GM21515 (cell line): ENCODE results near the gene PTER.

Experiments used
- ATAC-seq: cut with Tn5 transposase; IDR thresholded peaks from one replicate; pipeline ENCODE4 v1.9.1; 2021; ENCODE audit not compliant: unreplicated experiment

PTER gene

GRCh38 chr10:16470747-16471146 lies 33.9 kb downstream of the PTER start:
- no peak for ATAC-seq

- no peak for ATAC-seq
These were observed 36.0 kb downstream of the PTER start for GRCh38 chr10:16472828-16473227.

GRCh38 chr10:16477757-16478156 lies 40.9 kb downstream of the PTER start:
- ATAC-seq = no peak

GRCh38 chr10:16478801-16479200 lies 42.0 kb downstream of the PTER start:
- ATAC-seq = no peak

GRCh38 chr10:16481052-16481728 lies 44.4 kb downstream of the PTER start:
- ATAC-seq = no peak

- no peak for ATAC-seq
These were observed 46.6 kb downstream of the PTER start for GRCh38 chr10:16483241-16483917.

- no peak for ATAC-seq
These were observed 53.7 kb downstream of the PTER start for GRCh38 chr10:16490511-16490910.

- ATAC-seq = no peak
These were observed 55.1 kb downstream of the PTER start for GRCh38 chr10:16491933-16492332.

GRCh38 chr10:16493884-16494536 lies 57.2 kb downstream of the PTER start:
- ATAC-seq = no peak

GRCh38 chr10:16497911-16498310 lies 61.1 kb downstream of the PTER start:
- no peak for ATAC-seq

- ATAC-seq = no peak
These were observed 68.4 kb downstream of the PTER start for GRCh38 chr10:16505161-16505560.

GRCh38 chr10:16509996-16510395 lies 73.2 kb downstream of the PTER start:
- ATAC-seq = no peak

- no peak for ATAC-seq
These were observed 74.0 kb downstream of the PTER start for GRCh38 chr10:16510843-16511242.

GRCh38 chr10:16518822-16519221 lies 82.0 kb downstream of the PTER start:
- ATAC-seq = peak; percentile 8

GRCh38 chr10:16519250-16519907 lies 82.6 kb downstream of the PTER start:
- ATAC-seq = peak; percentile 46

- peak; percentile 30 for ATAC-seq
These were observed 83.4 kb downstream of the PTER start for GRCh38 chr10:16519908-16520861.

GRCh38 chr10:16520900-16521299 lies 84.1 kb downstream of the PTER start:
- peak; percentile 44 for ATAC-seq

GRCh38 chr10:16521311-16522016 lies 84.7 kb downstream of the PTER start, which contains the start of gene C1QL3:
TSS of gene C1QL3 (minus strand) at chr10:16521879. CDS start at chr10:16521065, 814 bp downstream.
- ATAC-seq = peak; percentile 38

- ATAC-seq = no peak
These were observed 90.6 kb downstream of the PTER start for GRCh38 chr10:16527452-16527851.

GRCh38 chr10:16529853-16530252 lies 93.0 kb downstream of the PTER start:
- no peak for ATAC-seq
